Measurements from ENCODE around the gene FGFRL1.
A peak's percentile ranks its signal among the peaks of the same experiment; 100 is the strongest.

FGFRL1 gene, protein sequence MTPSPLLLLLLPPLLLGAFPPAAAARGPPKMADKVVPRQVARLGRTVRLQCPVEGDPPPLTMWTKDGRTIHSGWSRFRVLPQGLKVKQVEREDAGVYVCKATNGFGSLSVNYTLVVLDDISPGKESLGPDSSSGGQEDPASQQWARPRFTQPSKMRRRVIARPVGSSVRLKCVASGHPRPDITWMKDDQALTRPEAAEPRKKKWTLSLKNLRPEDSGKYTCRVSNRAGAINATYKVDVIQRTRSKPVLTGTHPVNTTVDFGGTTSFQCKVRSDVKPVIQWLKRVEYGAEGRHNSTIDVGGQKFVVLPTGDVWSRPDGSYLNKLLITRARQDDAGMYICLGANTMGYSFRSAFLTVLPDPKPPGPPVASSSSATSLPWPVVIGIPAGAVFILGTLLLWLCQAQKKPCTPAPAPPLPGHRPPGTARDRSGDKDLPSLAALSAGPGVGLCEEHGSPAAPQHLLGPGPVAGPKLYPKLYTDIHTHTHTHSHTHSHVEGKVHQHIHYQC

GRCh38 chr4:1011022-1011665 is at the start of gene FGFRL1:
TSS of gene FGFRL1 (plus strand) at chr4:1011626. CDS start at chr4:1012486, 860 bp downstream.
- DNase-seq, result peak; percentile 31 to 62

GRCh38 chr4:962231-963208 is 48.9 kb upstream of the FGFRL1 start:
- no peak for DNase-seq

- no peak for DNase-seq
These were observed 47.9 kb upstream of the FGFRL1 start for GRCh38 chr4:963276-964225.

DNA sequence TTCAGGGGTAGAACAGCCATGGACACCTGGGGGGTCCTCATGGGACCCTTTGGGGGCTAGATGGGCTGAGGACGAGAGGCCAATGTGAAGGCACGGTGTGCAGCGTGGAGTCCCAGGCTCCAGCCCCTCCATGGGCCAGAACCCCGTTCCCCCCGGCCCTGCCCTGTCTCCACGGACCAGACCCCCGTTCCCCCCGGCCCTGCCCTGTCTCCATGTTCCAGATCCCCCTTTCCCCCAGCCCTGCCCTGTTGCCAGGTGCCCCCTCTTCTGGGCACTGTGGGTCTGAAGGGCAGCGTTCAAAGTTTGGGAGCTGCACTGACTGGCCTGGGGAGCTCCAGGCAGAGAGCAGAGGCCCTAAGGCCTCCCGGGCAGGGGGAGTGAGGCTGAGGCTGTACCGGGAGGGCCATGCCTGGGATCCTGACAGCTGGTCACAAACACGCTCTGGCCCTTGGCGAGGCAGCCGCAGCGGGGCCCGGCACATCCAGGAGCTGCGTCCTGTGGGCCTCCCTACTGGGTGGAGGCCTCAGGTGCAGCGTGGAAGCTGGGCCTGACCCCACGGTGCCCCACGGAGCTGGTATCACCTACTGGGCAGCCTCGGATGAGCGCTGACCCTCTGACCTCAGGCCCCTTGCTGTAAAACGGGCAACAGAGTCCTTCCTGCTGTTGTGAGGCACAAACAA is 46.9 kb upstream of the FGFRL1 start:
- no peak for DNase-seq

DNA sequence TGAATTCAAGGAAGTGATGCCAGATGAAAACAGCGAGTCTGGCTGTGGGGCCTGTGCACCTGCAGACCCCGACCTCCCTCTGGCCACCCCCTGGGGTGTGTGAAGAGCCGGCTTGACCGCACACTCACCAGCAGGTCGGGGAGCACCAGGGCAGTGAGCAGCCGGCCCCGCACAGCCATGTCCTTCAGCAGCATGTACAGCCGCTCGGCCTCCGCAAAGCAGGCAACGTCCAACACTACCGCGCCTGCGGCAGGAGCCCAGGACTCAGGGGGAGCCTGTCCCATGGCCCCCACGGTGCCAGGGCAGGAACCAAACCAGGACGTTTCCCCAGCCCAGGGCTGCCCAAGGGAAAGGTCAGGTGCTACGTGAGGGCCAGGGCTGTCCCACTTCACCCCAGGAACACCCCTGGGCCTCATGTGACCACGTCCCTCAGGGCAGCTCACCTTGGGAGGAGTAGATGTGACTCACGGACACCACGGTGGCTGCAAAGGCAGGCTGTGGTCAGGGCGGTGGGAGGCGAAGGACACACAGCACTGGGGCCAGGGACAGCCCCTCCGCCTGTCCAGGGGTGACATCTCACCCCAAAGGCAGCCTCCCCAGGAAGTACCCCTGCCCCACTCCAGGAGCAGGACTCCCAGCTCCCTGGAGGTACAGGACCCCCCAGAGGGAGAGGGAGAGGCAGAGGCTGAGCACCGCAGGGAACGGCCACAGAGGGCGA is 46.2 kb upstream of the FGFRL1 start:
- no peak for DNase-seq

DNA sequence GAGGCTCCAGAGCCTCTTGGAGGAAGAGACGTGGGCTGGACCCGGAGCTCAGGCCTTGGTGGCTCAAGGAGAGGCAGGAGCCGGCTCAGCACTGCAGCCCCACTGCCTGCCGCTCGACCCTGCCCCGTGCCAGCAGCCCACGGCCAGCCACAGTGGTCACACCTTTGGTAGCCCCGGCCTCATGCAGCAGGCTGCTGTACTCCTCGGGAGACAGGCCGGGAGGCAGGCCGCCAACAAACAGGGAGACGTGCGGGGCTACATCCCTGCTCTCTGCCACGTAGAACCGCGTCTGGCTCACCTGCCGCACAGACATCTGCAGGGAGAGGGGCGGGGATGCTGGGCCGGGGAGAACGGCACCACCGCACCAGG is 45.7 kb upstream of the FGFRL1 start:
- DNase-seq, result no peak

- DNase-seq, result no peak
These were observed 44.9 kb upstream of the FGFRL1 start for GRCh38 chr4:966266-967112.

- no peak for DNase-seq
These were observed 44.0 kb upstream of the FGFRL1 start for GRCh38 chr4:967113-968104.

GRCh38 chr4:968221-968620 is 43.2 kb upstream of the FGFRL1 start:
- no peak for DNase-seq

- DNase-seq, result no peak
These were observed 42.6 kb upstream of the FGFRL1 start for GRCh38 chr4:968621-969394.

GRCh38 chr4:970046-970745 is 41.2 kb upstream of the FGFRL1 start:
- DNase-seq, result no peak

DNA sequence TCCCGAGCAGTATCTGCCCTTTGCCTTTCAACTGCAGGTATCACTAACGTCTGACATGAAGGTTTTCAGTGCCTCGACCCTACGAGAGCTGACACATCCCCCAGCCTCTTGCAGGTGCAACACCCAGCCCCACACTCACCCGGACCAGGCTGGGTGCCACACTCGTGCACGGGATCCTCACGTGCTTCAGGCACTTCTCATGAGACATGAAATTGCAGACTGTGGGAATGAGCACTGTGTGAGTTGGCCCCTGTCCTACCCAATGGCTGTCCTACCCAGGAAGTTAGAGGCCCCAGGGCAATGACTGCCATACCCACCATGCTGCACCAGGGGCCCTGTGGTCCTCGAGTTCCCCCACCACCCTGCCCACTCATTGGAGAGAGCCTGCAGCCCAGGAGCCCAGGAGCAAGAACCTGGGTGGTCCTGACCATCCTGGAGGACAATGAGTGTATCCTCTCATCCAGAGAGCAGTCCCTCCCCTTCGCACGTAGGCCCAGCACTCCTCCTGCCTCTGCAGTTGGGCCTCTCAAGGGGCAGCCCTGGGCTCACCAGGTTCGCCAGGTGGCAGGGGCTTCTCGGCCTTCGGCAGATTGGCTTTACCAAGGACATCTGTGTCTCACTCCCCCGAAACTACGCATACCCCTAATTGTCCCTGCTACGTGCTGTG is 40.4 kb upstream of the FGFRL1 start:
- no peak for DNase-seq

DNA sequence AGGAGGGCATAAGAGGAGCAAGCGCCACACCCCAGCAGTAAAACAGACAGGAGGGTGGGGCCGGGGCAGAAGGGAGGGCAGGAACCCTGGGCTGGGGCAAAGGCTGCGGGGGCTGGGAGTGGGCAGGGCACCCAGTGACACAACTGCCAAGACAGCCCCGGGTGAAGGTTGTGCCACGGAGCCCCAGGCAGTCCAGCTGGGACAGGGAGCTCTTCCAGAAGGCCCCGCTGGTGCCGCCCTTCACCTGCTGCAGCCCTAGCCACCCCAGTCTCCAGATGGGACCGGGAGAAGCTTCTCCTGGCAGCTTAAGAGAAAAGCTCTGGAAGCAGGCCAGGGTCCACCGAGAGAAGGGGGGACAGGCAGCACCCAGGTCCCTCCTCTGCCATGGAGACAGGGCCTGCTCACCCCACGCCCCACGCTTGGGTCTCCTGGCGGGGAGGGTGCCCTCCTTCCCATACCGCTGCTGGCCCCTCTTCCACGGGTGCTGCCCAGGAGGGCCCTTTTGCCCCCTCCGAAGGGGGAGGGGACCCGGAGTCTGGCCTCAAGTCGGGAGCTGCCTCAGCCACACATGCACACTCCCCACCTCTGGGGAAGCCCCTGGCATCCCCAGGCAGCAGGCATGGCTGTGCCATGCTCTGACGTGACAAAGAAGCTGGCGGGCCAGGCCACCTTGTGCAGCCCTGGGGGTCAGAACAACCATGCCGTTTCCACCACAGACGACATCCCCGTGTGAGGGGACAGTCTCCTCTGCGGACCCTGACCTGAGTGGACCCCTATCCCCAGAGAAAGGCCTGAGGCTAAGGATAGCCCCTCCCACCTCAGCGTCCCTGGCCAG is 39.5 kb upstream of the FGFRL1 start:
- DNase-seq, result no peak

DNA sequence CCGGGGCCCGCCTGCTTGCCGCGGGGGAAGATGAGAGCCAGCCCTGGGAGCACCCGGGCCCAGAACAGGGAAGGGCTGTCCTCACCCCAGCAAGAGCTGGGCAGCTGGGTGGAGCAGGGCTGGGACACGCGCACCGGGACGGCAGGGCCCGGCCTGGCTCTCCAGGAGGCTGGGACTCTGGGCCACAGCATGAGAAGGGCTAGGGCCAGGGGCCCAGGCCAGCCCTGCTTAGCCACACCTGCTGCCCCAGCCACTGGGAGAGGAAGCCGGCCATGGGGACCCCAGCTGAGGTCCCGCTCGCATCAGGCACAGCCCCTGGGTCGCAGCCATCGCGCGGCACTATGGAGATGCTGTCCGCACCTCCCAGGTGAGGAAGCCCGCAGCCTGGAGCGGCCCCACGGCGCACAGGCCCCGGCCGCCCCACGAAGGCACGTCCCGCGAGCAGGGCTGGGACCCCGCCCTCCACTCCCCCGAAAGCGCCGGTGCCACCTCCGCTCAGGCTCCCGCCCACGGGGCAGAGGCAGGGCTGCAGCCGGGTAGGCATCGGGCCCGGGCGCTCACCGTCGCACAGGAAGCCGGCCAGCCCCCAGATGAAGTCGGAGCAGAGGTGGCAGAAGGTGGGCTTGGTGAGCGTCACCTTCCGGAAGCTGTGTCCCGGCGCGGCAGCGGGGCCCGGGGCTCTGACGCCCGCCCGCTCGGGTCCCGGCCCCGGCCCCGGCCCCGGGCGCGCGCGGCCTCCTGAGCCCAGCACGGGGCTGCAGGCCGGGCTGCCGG is 38.6 kb upstream of the FGFRL1 start:
- DNase-seq, result no peak
